Activated CD4-positive, alpha-beta T cell treated with anti-CD3 and anti-CD28 coated beads, Interleukin-2, Interleukin-4, amounts not matched to agents 100 ng/mL and 50 ng/mL, durations not matched to agents 16 hours and 8 hours (primary cell): ENCODE measurements around the gene COX7A2L.
"Not testable (repeated sequence)": the region's sequence is repeated elsewhere in the genome, so short reads cannot be mapped to it uniquely, and the experiment has no call there.

ENCODE experiments used
- DNase-seq: peaks from one replicate; pipeline ENCODE4 v3.0.0-alpha.2; 2020; ENCODE audit warnings: low spot score

Gene COX7A2L

GRCh38 chr2:42339191-42339912, 21.7 kb downstream of the COX7A2L start:
- no peak for DNase-seq

- DNase-seq = no peak
These were observed 22.3 kb downstream of the COX7A2L start for GRCh38 chr2:42338567-42339190.

GRCh38 chr2:42337846-42338566, 23.0 kb downstream of the COX7A2L start:
- no peak for DNase-seq

- no peak for DNase-seq
These were observed 23.6 kb downstream of the COX7A2L start for GRCh38 chr2:42337356-42337820.

GRCh38 chr2:42336361-42336965, 24.6 kb downstream of the COX7A2L start:
- no peak for DNase-seq

- no peak for DNase-seq
These were observed 25.4 kb downstream of the COX7A2L start for GRCh38 chr2:42335514-42336104.

GRCh38 chr2:42334865-42335264, 26.2 kb downstream of the COX7A2L start:
- not testable (repeated sequence) for DNase-seq

- DNase-seq = no peak
These were observed 26.8 kb downstream of the COX7A2L start for GRCh38 chr2:42334220-42334619.

- DNase-seq = no peak
These were observed 27.4 kb downstream of the COX7A2L start for GRCh38 chr2:42333579-42333978.

GRCh38 chr2:42332575-42332974, 28.4 kb downstream of the COX7A2L start:
- no peak for DNase-seq

GRCh38 chr2:42331569-42332284, 29.3 kb downstream of the COX7A2L start:
- DNase-seq = no peak

GRCh38 chr2:42329736-42330135, 31.3 kb downstream of the COX7A2L start:
- no peak for DNase-seq

GRCh38 chr2:42328923-42329322, 32.1 kb downstream of the COX7A2L start:
- no peak for DNase-seq

- peak; percentile 35 for DNase-seq
These were observed 32.7 kb downstream of the COX7A2L start for GRCh38 chr2:42328148-42328833.

GRCh38 chr2:42327125-42327524, 33.9 kb downstream of the COX7A2L start:
- DNase-seq = peak; percentile 50

GRCh38 chr2:42325609-42326008, 35.4 kb downstream of the COX7A2L start:
- DNase-seq = no peak

- DNase-seq = peak; percentile 4
These were observed 36.1 kb downstream of the COX7A2L start for GRCh38 chr2:42324949-42325348.

- DNase-seq = no peak
These were observed 36.8 kb downstream of the COX7A2L start for GRCh38 chr2:42324244-42324643.

- DNase-seq = no peak
These were observed 39.5 kb downstream of the COX7A2L start for GRCh38 chr2:42321452-42322064.

GRCh38 chr2:42319265-42319664, 41.8 kb downstream of the COX7A2L start:
- DNase-seq = no peak
